ENCODE measurements around the gene SNX3. TPM values are rescaled to one million over a fixed set of nuclear protein-coding genes. Genes with fewer than 3 reads are reported as not detected.

Gene SNX3
- total and polyA plus RNA-seq, 4 donors = 164 to 303 (median 275) TPM

- WGBS (ENCODE audit: insufficient coverage) = under 1% methylated on average over 32 of the region's 41 CpGs
Observed at GRCh38 chr6:108163644-108164542, 96.9 kb downstream of the SNX3 start.

GRCh38 chr6:108163267-108163643 lies 97.6 kb downstream of the SNX3 start:
- Histone ChIP-seq H3K4me3 (ENCODE audit: low read depth, low read length) (no peak overlapping the region), H3K27me3 (ENCODE audit: control insufficient read depth, insufficient read depth, low read length) (peaks cover 100% of the 10 kb centered on the region)

More at GRCh38 chr6:108163644-108164542, 96.9 kb downstream of the SNX3 start:
- H3K9me3 ChIP-seq (ENCODE audit: control insufficient read depth, insufficient read depth, low read length) = no peaks in the 10 kb centered on the region
- peaks cover 100% of the 10 kb centered on the region for H3K27me3 ChIP-seq (ENCODE audit: control insufficient read depth, insufficient read depth, low read length)
- DNase-seq (ENCODE audit: low read depth in 4 of 6, low spot score in 6 of 6) = peak in 1 of 6 donors; percentile 76
- no peak overlapping the region for H3K4me3 ChIP-seq (ENCODE audit: low read depth, low read length)
- H3K4me1 ChIP-seq (ENCODE audit: control insufficient read depth, insufficient read depth, low read length) = peaks cover 46% of the 10 kb centered on the region
- no peaks in the 10 kb centered on the region for H3K36me3 ChIP-seq (ENCODE audit: control insufficient read depth, insufficient read depth, low read length)
- H3K27ac ChIP-seq (ENCODE audit: low read depth, low read length) = no peak overlapping the region

GRCh38 chr6:108161724-108162282 lies 99.0 kb downstream of the SNX3 start:
- DNase-seq (ENCODE audit: low read depth in 4 of 6, low spot score in 6 of 6) = no peak
- Histone ChIP-seq H3K36me3 (ENCODE audit: control insufficient read depth, insufficient read depth, low read length) (no peaks in the 10 kb centered on the region), H3K27ac (ENCODE audit: low read depth, low read length) (no peak overlapping the region), H3K4me3 (ENCODE audit: low read depth, low read length) (no peak overlapping the region), H3K27me3 (ENCODE audit: control insufficient read depth, insufficient read depth, low read length) (peaks cover 100% of the 10 kb centered on the region), H3K9me3 (ENCODE audit: control insufficient read depth, insufficient read depth, low read length) (no peaks in the 10 kb centered on the region), H3K4me1 (ENCODE audit: control insufficient read depth, insufficient read depth, low read length) (peaks cover 39% of the 10 kb centered on the region)
- 8% methylated on average over 2 of the region's 3 CpGs for WGBS (ENCODE audit: insufficient coverage)

More at GRCh38 chr6:108163267-108163643, 97.6 kb downstream of the SNX3 start:
- no peaks in the 10 kb centered on the region for H3K9me3 ChIP-seq (ENCODE audit: control insufficient read depth, insufficient read depth, low read length)
- H3K4me1 ChIP-seq (ENCODE audit: control insufficient read depth, insufficient read depth, low read length) = peaks cover 40% of the 10 kb centered on the region
- no peak for DNase-seq (ENCODE audit: low read depth in 4 of 6, low spot score in 6 of 6)
- H3K36me3 ChIP-seq (ENCODE audit: control insufficient read depth, insufficient read depth, low read length) = no peaks in the 10 kb centered on the region
- H3K27ac ChIP-seq (ENCODE audit: low read depth, low read length) = no peak overlapping the region
- WGBS (ENCODE audit: insufficient coverage) = 1% methylated on average over 6 of the region's 6 CpGs

Small RNA genes lying within 50 kb of the gene (small RNA-seq; reads per million reads assigned to genes)
- gene RNA5SP212 (ENCODE audit: low replicate concordance) = not detected
- gene RNU6-1144P (ENCODE audit: low replicate concordance) = not detected
- gene Z98742.2 (ENCODE audit: low replicate concordance) = not detected

Other genes starting within 250 kb of the SNX3 start
- gene OSTM1, start 186.3 kb downstream of the SNX3 start, total RNA-seq = 10 to 100 TPM; 38.2 to 52.0 TPM
- gene OSTM1, start 186.3 kb downstream of the SNX3 start, polyA plus RNA-seq (ENCODE audit: insufficient read length in 2 of 2) = 10 to 100 TPM; 35.2 to 50.4 TPM
- gene NR2E1, start 95.0 kb downstream of the SNX3 start, total RNA-seq = under 1 TPM in 1 of 2 donors, not detected in 1; 0.83 TPM
- under 1 TPM in 1 of 2 donors, not detected in 1; 0.06 TPM for gene NR2E1, start 95.0 kb downstream of the SNX3 start, polyA plus RNA-seq (ENCODE audit: insufficient read length in 2 of 2)
- gene AFG1L, start 34.0 kb upstream of the SNX3 start, total RNA-seq = 10 to 100 TPM; 11.3 to 12.0 TPM
- gene AFG1L, start 34.0 kb upstream of the SNX3 start, polyA plus RNA-seq (ENCODE audit: insufficient read length in 2 of 2) = 1 to 10 TPM; 5.6 to 7.8 TPM

All from spinal cord (tissue), 10 donors.